Neutrophil (primary cell): ENCODE measurements around the gene MYO3B.

Experiments used
- H3K27ac ChIP-seq: fragments of 200-600 bp; sonication (generic); 2 replicates; pipeline ENCODE4 v1.5.1; 2016; ENCODE audit warnings: mild to moderate bottlenecking, moderate library complexity
- H3K27me3 ChIP-seq: fragments of 200-600 bp; sonication (generic); 2 replicates; pipeline ENCODE4 v1.6.0; 2016; ENCODE audit warnings: mild to moderate bottlenecking
- H3K36me3 ChIP-seq: fragments of 200-600 bp; sonication (generic); 2 replicates; pipeline ENCODE4 v1.5.1; 2017
- H3K4me1 ChIP-seq, 2 experiments: fragments of 200-600 bp in 1 of 2; sonication (generic) in 1 of 2; 1 replicate in 1 of 2; 2 replicates in 1 of 2; pipeline versions ENCODE4 v1.5.1 to v1.6.1; 2013 to 2016; ENCODE audit warnings: low read depth in 1 of 2, low read length in 1 of 2, mild to moderate bottlenecking in 1 of 2, moderate library complexity in 1 of 2; ENCODE audit not compliant: control insufficient read depth in 1 of 2, insufficient read depth in 1 of 2
- H3K4me3 ChIP-seq, 2 experiments: fragments of 200-600 bp in 1 of 2; sonication (generic) in 1 of 2; 1 replicate in 1 of 2; 2 replicates in 1 of 2; pipeline ENCODE4 v1.5.1; 2013 to 2016; ENCODE audit warnings: low read depth in 1 of 2, low read length in 1 of 2, mild to moderate bottlenecking in 1 of 2, moderate library complexity in 1 of 2
- H3K9me3 ChIP-seq: fragments of 200-600 bp; sonication (generic); 2 replicates; pipeline ENCODE4 v1.5.1; 2016
- CTCF ChIP-seq: fragments of 200-600 bp; sonication (generic); IDR thresholded peaks from 2 replicates; pipeline ENCODE4 v1.5.1; 2016; ENCODE audit warnings: antibody characterized with exemption

The MYO3B gene

GRCh38 chr2:170365686-170366085, 187.7 kb downstream of the MYO3B start:
- Histone ChIP-seq H3K9me3 (no peaks in the 10 kb centered on the region), H3K27me3 (peaks cover 27% of the 10 kb centered on the region), H3K4me3 (no peak overlapping the region), H3K36me3 (no peaks in the 10 kb centered on the region), H3K27ac (no peak overlapping the region), H3K4me1 (peaks cover 0 to 20% of the 10 kb centered on the region in 2 experiments)
- TF ChIP-seq CTCF = no peak

GRCh38 chr2:170368370-170368769, 190.4 kb downstream of the MYO3B start:
- Histone ChIP-seq H3K4me3 (no peak overlapping the region), H3K27ac (no peak overlapping the region), H3K4me1 (peaks cover 0 to 1% of the 10 kb centered on the region in 2 experiments), H3K36me3 (no peaks in the 10 kb centered on the region), H3K27me3 (peaks cover 27% of the 10 kb centered on the region), H3K9me3 (no peaks in the 10 kb centered on the region)
- no peak for TF ChIP-seq CTCF

DNA sequence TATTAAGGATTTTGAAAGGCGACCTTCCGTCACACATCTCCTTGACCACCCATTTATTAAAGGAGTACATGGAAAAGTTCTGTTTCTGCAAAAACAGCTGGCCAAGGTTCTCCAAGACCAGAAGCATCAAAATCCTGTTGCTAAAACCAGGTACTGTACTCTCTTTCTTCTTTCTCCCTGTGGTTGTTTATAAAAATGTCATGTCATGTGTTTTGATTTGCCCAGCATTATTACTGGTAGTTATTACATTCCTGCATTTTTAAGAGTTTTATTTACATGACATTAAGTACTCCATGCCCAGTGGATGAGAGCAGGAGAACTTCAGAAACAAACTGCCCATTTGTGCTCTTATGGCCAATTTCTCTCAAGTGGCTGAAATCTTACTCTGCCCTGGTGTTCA, 191.3 kb downstream of the MYO3B start:
- Histone ChIP-seq H3K27me3 (peaks cover 27% of the 10 kb centered on the region), H3K4me3 (no peak overlapping the region), H3K36me3 (no peaks in the 10 kb centered on the region), H3K27ac (no peak overlapping the region), H3K9me3 (no peaks in the 10 kb centered on the region), H3K4me1 (no peaks in the 10 kb centered on the region)
- TF ChIP-seq CTCF = no peak

- H3K36me3 ChIP-seq = no peaks in the 10 kb centered on the region
- H3K4me1 ChIP-seq = no peaks in the 10 kb centered on the region
- H3K9me3 ChIP-seq = no peaks in the 10 kb centered on the region
- H3K27me3 ChIP-seq = peaks cover 28% of the 10 kb centered on the region
- H3K27ac ChIP-seq = no peak overlapping the region
- H3K4me3 ChIP-seq = no peak overlapping the region
- TF ChIP-seq CTCF = no peak
These were observed 191.9 kb downstream of the MYO3B start for GRCh38 chr2:170369894-170370293.

GRCh38 chr2:170371231-170371998, 193.5 kb downstream of the MYO3B start:
- Histone ChIP-seq H3K36me3 (no peaks in the 10 kb centered on the region), H3K4me1 (no peaks in the 10 kb centered on the region), H3K27me3 (peaks cover 42% of the 10 kb centered on the region), H3K4me3 (no peak overlapping the region), H3K27ac (no peak overlapping the region), H3K9me3 (no peaks in the 10 kb centered on the region)
- TF ChIP-seq CTCF = no peak
